H9 (cell line): ENCODE results near the gene KRTAP10-10. TPM values are rescaled to one million over a fixed set of nuclear protein-coding genes. Genes with fewer than 3 reads are reported as not detected.

ENCODE experiments used
- DNase-seq: peaks from one replicate; pipeline ENCODE4 v3.0.0-alpha.2; 2017
- H2AFZ ChIP-seq: one replicate; pipeline ENCODE4 v1.6.1; 2013; ENCODE audit warnings: mild to moderate bottlenecking, low read length, control low read depth, moderate library complexity
- H2AK5ac ChIP-seq: 2 replicates; pipeline ENCODE4 v1.6.1; 2013; ENCODE audit warnings: low read length, control low read depth, mixed read lengths; ENCODE audit not compliant: insufficient read length
- H2BK120ac ChIP-seq: one replicate; pipeline ENCODE4 v1.6.1; 2013; ENCODE audit warnings: low read depth, mild to moderate bottlenecking, low read length, control low read depth, inconsistent platforms; ENCODE audit not compliant: poor library complexity, severe bottlenecking
- H2BK12ac ChIP-seq: 2 replicates; pipeline ENCODE4 v1.6.1; 2013; ENCODE audit warnings: low read length, control low read depth, mixed read lengths, low read depth; ENCODE audit not compliant: insufficient read length
- H2BK15ac ChIP-seq: 2 replicates; pipeline ENCODE4 v1.6.1; 2013; ENCODE audit warnings: low read depth, low read length, control low read depth
- H2BK20ac ChIP-seq: one replicate; pipeline ENCODE4 v1.6.1; 2013; ENCODE audit warnings: low read depth, mild to moderate bottlenecking, low read length, control low read depth, inconsistent platforms; ENCODE audit not compliant: poor library complexity, severe bottlenecking
- H2BK5ac ChIP-seq: 2 replicates; pipeline ENCODE4 v1.6.1; 2013; ENCODE audit warnings: low read length, control low read depth, mixed read lengths; ENCODE audit not compliant: insufficient read length
- H3K14ac ChIP-seq: 2 replicates; pipeline ENCODE4 v1.6.1; 2013; ENCODE audit warnings: low read length, control low read depth; ENCODE audit not compliant: insufficient read depth
- H3K18ac ChIP-seq: 2 replicates; pipeline ENCODE4 v1.6.1; 2013; ENCODE audit warnings: low read depth, mild to moderate bottlenecking, mixed read lengths, low read length, control low read depth; ENCODE audit not compliant: insufficient read length
- H3K23ac ChIP-seq: 2 replicates; pipeline ENCODE4 v1.6.1; 2013; ENCODE audit warnings: low read length, control low read depth, mixed read lengths, low read depth; ENCODE audit not compliant: insufficient read length
- H3K23me2 ChIP-seq: 2 replicates; pipeline ENCODE4 v1.6.1; 2013; ENCODE audit warnings: low read depth, mild to moderate bottlenecking, mixed read lengths, low read length, control low read depth; ENCODE audit not compliant: insufficient read length, poor library complexity, severe bottlenecking
- H3K27ac ChIP-seq: 2 replicates; pipeline ENCODE4 v1.5.1; 2013; ENCODE audit warnings: low read length, control low read depth, mixed read lengths, low read depth; ENCODE audit not compliant: insufficient read length
- H3K27me3 ChIP-seq: 2 replicates; pipeline ENCODE4 v1.6.1; 2013; ENCODE audit warnings: low read length, control low read depth, inconsistent platforms; ENCODE audit not compliant: insufficient read depth
- H3K4ac ChIP-seq: 2 replicates; pipeline ENCODE4 v1.6.1; 2013; ENCODE audit warnings: low read depth, mild to moderate bottlenecking, control low read depth, inconsistent platforms, low read length, moderate library complexity
- H3K4me1 ChIP-seq: 2 replicates; pipeline ENCODE4 v1.6.1; 2013; ENCODE audit warnings: low read length, control low read depth, inconsistent platforms; ENCODE audit not compliant: insufficient read depth
- H3K4me2 ChIP-seq: 2 replicates; pipeline ENCODE4 v1.6.1; 2013; ENCODE audit warnings: low read length, control low read depth, mixed read lengths; ENCODE audit not compliant: insufficient read length, insufficient read depth
- H3K56ac ChIP-seq: 2 replicates; pipeline ENCODE4 v1.6.1; 2013; ENCODE audit warnings: low read depth, mild to moderate bottlenecking, mixed read lengths, low read length, control low read depth; ENCODE audit not compliant: insufficient read length
- H3K79me1 ChIP-seq: 2 replicates; pipeline ENCODE4 v1.6.1; 2013; ENCODE audit warnings: low read depth, mild to moderate bottlenecking, moderate library complexity, low read length, control low read depth, inconsistent platforms; ENCODE audit not compliant: insufficient read depth, poor library complexity, severe bottlenecking
- H3K79me2 ChIP-seq: 2 replicates; pipeline ENCODE4 v1.6.1; 2013; ENCODE audit warnings: low read length, control low read depth, inconsistent platforms; ENCODE audit not compliant: insufficient read depth
- H3K9ac ChIP-seq: 2 replicates; pipeline ENCODE4 v1.6.1; 2013; ENCODE audit warnings: low read length, control low read depth, mixed read lengths; ENCODE audit not compliant: insufficient read length; ENCODE audit errors: extremely low read depth
- H3K9me3 ChIP-seq: one replicate; pipeline ENCODE4 v1.6.1; 2013; ENCODE audit warnings: low read depth, low read length, inconsistent platforms; ENCODE audit not compliant: control insufficient read depth
- H3T11ph ChIP-seq: one replicate; pipeline ENCODE4 v1.6.1; 2013; ENCODE audit warnings: mild to moderate bottlenecking, low read length, control low read depth, inconsistent platforms
- H4K20me1 ChIP-seq: one replicate; pipeline ENCODE4 v1.6.1; 2013; ENCODE audit not compliant: control insufficient read depth, insufficient read length, insufficient read depth
- H4K5ac ChIP-seq: 2 replicates; pipeline ENCODE4 v1.6.1; 2013; ENCODE audit warnings: low read depth, mild to moderate bottlenecking, mixed read lengths, low read length, control low read depth; ENCODE audit not compliant: insufficient read length
- H4K8ac ChIP-seq: replicated peaks from 2 replicates; pipeline ENCODE4 v1.6.1; 2013; ENCODE audit warnings: low read length, control low read depth, mixed read lengths, low read depth; ENCODE audit not compliant: insufficient read length
- H4K91ac ChIP-seq: 2 replicates; pipeline ENCODE4 v1.6.1; 2013; ENCODE audit warnings: low read depth, mild to moderate bottlenecking, moderate library complexity, mixed read lengths, low read length, control low read depth; ENCODE audit not compliant: insufficient read length
- H3K27ac Mint-ChIP-seq, 3 experiments: 2 replicates in 2 of 3; 3 replicates in 1 of 3; pipeline ENCODE4 v1.8.0; 2020 to 2021; ENCODE audit warnings: mixed read lengths in 3 of 3, mild to moderate bottlenecking in 1 of 3, moderate library complexity in 1 of 3
- H3K27me3 Mint-ChIP-seq: 2 replicates; pipeline ENCODE4 v1.8.0; 2021; ENCODE audit warnings: low read depth, mild to moderate bottlenecking, moderate library complexity, mixed read lengths
- H3K36me3 Mint-ChIP-seq, 3 experiments: 2 replicates in 2 of 3; 3 replicates in 1 of 3; pipeline ENCODE4 v1.8.0; 2020 to 2021; ENCODE audit warnings: low read depth in 3 of 3, mixed read lengths in 3 of 3; ENCODE audit not compliant: insufficient read depth in 1 of 3
- H3K4me1 Mint-ChIP-seq, 2 experiments: 2 replicates each; pipeline ENCODE4 v1.8.0; 2020; ENCODE audit warnings: mixed read lengths in 2 of 2
- H3K4me3 Mint-ChIP-seq, 2 experiments: 2 replicates in 1 of 2; 3 replicates in 1 of 2; pipeline ENCODE4 v1.8.0; 2020 to 2021; ENCODE audit warnings: mild to moderate bottlenecking in 2 of 2, mixed read lengths in 2 of 2, moderate library complexity in 1 of 2
- H3K9me3 Mint-ChIP-seq, 2 experiments: 2 replicates in 1 of 2; 3 replicates in 1 of 2; pipeline ENCODE4 v1.8.0; 2020; ENCODE audit warnings: mild to moderate bottlenecking in 2 of 2, mixed read lengths in 2 of 2, moderate library complexity in 1 of 2
- WGBS: extraction: QIAGEN DNeasy Blood & Tissue Kit; methylation state at CpG from one replicate; pipeline ENCODE4 v1.1.7; 2013; ENCODE audit warnings: missing lambda C conversion rate, low lambda C conversion rate, mixed read lengths; ENCODE audit not compliant: insufficient read length; ENCODE audit errors: extremely low coverage; 5-methylcytosine and 5-hydroxymethylcytosine counted together
- total RNA-seq: library from RNA; stranded (reverse); gene quantifications from 2 replicates; pipeline ENCODE4 v1.2.1, GENCODE V29; 2021
- TF ChIP-seq, protein P1 (sequence below): fragments of 200-600 bp; sonication (generic); conservative IDR thresholded peaks from 3 replicates; pipeline ENCODE4 v1.8.0; 2021; ENCODE audit warnings: antibody characterized with exemption, mild to moderate bottlenecking

The KRTAP10-10 gene
- total RNA-seq, 1 experiment from 2014 or later, result not detected

DNA sequence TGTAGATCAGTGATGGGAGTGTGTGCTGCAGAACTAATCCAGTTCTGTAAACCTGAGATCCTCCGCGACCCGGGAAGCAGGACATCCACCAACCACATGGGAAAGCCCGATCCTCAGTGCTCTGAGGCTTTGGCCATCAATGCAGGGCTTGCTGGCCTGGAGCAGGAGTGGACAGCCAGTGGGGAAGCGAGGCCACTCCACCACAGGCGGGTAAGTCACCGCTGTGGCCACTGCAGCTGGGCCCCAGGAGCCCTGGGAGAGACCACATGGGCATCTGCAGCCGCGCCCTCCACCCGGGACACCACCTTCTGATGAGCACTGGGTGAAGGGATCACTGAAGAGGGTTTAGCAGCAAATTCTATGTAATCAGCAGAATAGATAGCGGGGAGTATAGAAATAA is 44.0 kb downstream of the KRTAP10-10 start:
- Histone ChIP-seq H4K91ac (no peak overlapping the region), H4K5ac (no peak overlapping the region), H3K23ac (no peak overlapping the region), H4K20me1 (no peaks in the 10 kb centered on the region), H2BK120ac (no peak overlapping the region), H3K18ac (no peak overlapping the region), H3K79me2 (no peaks in the 10 kb centered on the region), H4K8ac (no peak overlapping the region), H2AFZ (no peak overlapping the region), H3K4ac (no peak overlapping the region), H3K9me3 (no peaks in the 10 kb centered on the region), H3K14ac (no peak overlapping the region), H2BK5ac (no peak overlapping the region), H2BK20ac (no peak overlapping the region), H3K23me2 (no peaks in the 10 kb centered on the region), H2BK12ac (no peak overlapping the region), H2AK5ac (no peak overlapping the region), H3K27ac (no peak overlapping the region), H3K56ac (no peak overlapping the region), H3K4me2 (no peak overlapping the region), H3K9ac (no peak overlapping the region), H3T11ph (no peak overlapping the region), H3K4me1 (no peaks in the 10 kb centered on the region; the same call in 1 of the 2 replicates), H2BK15ac (no peak overlapping the region), H3K27me3 (no peaks in the 10 kb centered on the region), H3K79me1 (no peaks in the 10 kb centered on the region)
- TF ChIP-seq, protein P1, sequence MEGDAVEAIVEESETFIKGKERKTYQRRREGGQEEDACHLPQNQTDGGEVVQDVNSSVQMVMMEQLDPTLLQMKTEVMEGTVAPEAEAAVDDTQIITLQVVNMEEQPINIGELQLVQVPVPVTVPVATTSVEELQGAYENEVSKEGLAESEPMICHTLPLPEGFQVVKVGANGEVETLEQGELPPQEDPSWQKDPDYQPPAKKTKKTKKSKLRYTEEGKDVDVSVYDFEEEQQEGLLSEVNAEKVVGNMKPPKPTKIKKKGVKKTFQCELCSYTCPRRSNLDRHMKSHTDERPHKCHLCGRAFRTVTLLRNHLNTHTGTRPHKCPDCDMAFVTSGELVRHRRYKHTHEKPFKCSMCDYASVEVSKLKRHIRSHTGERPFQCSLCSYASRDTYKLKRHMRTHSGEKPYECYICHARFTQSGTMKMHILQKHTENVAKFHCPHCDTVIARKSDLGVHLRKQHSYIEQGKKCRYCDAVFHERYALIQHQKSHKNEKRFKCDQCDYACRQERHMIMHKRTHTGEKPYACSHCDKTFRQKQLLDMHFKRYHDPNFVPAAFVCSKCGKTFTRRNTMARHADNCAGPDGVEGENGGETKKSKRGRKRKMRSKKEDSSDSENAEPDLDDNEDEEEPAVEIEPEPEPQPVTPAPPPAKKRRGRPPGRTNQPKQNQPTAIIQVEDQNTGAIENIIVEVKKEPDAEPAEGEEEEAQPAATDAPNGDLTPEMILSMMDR, result no peak
- no peak for DNase-seq
- Mint-ChIP-seq H3K4me3 (no peak overlapping the region; a peak in 1 of 5 replicates), H3K27ac (no peak overlapping the region; a peak in 1 of 7 replicates), H3K9me3 (peaks cover 0 to 4% of the 10 kb centered on the region in 2 experiments; a peak in 2 of 5 replicates), H3K36me3 (no peaks in the 10 kb centered on the region), H3K27me3 (peaks cover 35% of the 10 kb centered on the region), H3K4me1 (peaks cover 12 to 18% of the 10 kb centered on the region in 2 experiments)
- WGBS, result no CpG with 5 or more reads among the region's 11 CpGs
